HCT116 (cell line): ENCODE data around the gene ADAMTS15.

Source experiments
- CTCF ChIP-seq, 3 experiments: fragments of 200-600 bp in 1 of 3; sonication (generic) in 1 of 3; IDR thresholded peaks in 2 of 3; conservative IDR thresholded peaks in 1 of 3; 2 replicates each; pipeline ENCODE4 v1.5.1; 2012 to 2017; ENCODE audit warnings: low read depth in 2 of 3, low read length in 2 of 3, antibody characterized with exemption in 1 of 3, borderline replicate concordance in 1 of 3, control low read depth in 1 of 3, mild to moderate bottlenecking in 1 of 3, mixed read lengths in 1 of 3, mixed run types in 1 of 3, moderate library complexity in 1 of 3; ENCODE audit not compliant: insufficient read depth in 1 of 3
- EZH2 ChIP-seq: fragments of 200-600 bp; sonication (generic); IDR thresholded peaks from 2 replicates; pipeline ENCODE4 v1.6.1; 2017; ENCODE audit warnings: antibody characterized with exemption, mixed run types
- EZH2phosphoT487 ChIP-seq: fragments of 200-600 bp; IDR thresholded peaks from 2 replicates; pipeline ENCODE4 v1.6.1; 2018; ENCODE audit warnings: antibody characterized with exemption, borderline replicate concordance
- POLR2A ChIP-seq: IDR thresholded peaks from 2 replicates; pipeline ENCODE4 v1.7.0; 2011; ENCODE audit warnings: borderline replicate concordance; ENCODE audit not compliant: insufficient read depth, insufficient read length; ENCODE audit errors: extremely low read depth

- TF ChIP-seq POLR2A (no peak), CTCF (IDR thresholded peaks at IDR 0.05 in 2 of 3, conservative IDR thresholded peaks at IDR 0.05 in 1 of 3; ENCODE audit: borderline replicate concordance in 1 of 3, insufficient read depth in 1 of 3, low read depth in 2 of 3, low read length in 2 of 3) (no peak), EZH2 (no peak), EZH2phosphoT487 (no peak)
Observed at GRCh38 chr11:130512662-130513061, 64.2 kb downstream of the ADAMTS15 start.
